ENCODE measurements around the gene LTC4S. TPM values are rescaled to one million over a fixed set of nuclear protein-coding genes. Genes with fewer than 3 reads are reported as not detected.

Gene LTC4S
- total RNA-seq, 2 experiments from 2014 or later = 0.44 to 4.5 TPM

DNA sequence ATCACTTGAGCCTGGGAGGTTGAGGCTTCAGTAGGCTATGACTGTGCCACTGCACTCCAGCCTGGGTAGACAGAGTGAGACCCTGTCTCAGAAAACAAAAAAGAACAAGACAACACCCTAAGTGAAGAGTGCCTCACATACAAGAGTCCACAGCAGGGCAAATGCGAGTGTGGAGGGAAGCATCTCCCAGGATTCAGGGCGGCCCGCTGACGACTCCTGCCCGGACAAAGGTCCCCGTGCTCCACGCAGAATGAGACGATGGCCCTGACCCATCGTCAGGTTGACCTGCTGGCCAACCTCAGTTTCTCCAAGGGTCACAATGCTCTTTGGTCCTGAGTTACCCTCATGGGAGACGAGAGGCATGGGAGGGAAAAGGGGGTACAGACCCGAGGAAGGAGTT lies 46.5 kb downstream of the LTC4S start:
- ChIA-PET CTCF (ENCODE audit: unreplicated experiment) (no interaction called here), POLR2A (no interaction called here)
- no peaks in the 10 kb centered on the region for H4K20me1 ChIP-seq (ENCODE audit: insufficient read depth, low read length)
- DNase-seq (ENCODE audit: low spot score) = no peak
- peaks cover 90% of the 10 kb centered on the region for H3K36me3 ChIP-seq (ENCODE audit: insufficient read depth, low read length)
- H3K4me2 ChIP-seq (ENCODE audit: low read length) = no peak overlapping the region
- TF ChIP-seq EZH2phosphoT487 (IDR thresholded peaks at IDR 0.05; ENCODE audit: borderline replicate concordance, low read depth, low read length) = no peak
- BruUV-seq (replicated peaks) = no TSS peak
- no peak overlapping the region for H3K27ac ChIP-seq (ENCODE audit: low read depth, low read length, poor library complexity, severe bottlenecking)
- no peaks in the 10 kb centered on the region for H3K4me1 ChIP-seq (ENCODE audit: insufficient read depth, low read length, poor library complexity, severe bottlenecking)
- H3K79me2 ChIP-seq (ENCODE audit: insufficient read depth, low read depth, low read length) = no peaks in the 10 kb centered on the region
- no peak overlapping the region for H3K4me3 ChIP-seq (ENCODE audit: low read depth, low read length, poor library complexity, severe bottlenecking)
- H3K9me2 ChIP-seq (ENCODE audit: insufficient read depth, low read length) = no peaks in the 10 kb centered on the region
- no peak overlapping the region for H2AFZ ChIP-seq (ENCODE audit: low read length)
- intact Hi-C loops (cut with micrococcal nuclease; ENCODE audit: unreplicated experiment) = no loop called here
- peaks cover 8% of the 10 kb centered on the region; the same call in 1 of the 2 replicates for H3K9me3 ChIP-seq (ENCODE audit: low read length)

DNA sequence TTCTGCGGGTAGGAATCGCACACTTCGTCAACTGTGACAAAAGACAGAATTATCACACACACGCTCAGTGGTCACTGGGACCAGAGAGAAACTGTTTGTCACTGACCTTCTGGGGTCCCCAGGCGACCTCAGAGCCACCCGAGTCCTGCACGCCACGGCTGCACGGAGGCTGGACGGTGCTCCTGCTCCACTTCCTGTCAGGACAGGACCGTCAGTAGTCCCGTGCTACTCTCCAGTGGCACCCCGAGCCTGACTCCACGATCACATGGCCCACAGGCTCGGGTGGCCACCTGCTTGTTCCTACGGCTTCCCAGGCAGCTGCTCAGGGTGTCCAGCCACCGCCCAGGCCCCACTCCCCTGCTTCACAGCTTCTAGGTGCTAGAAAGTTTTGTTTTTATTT lies 47.0 kb downstream of the LTC4S start:
- Histone ChIP-seq H3K4me3 (ENCODE audit: low read depth, low read length, poor library complexity, severe bottlenecking) (no peak overlapping the region), H3K4me1 (ENCODE audit: insufficient read depth, low read length, poor library complexity, severe bottlenecking) (no peaks in the 10 kb centered on the region), H4K20me1 (ENCODE audit: insufficient read depth, low read length) (no peaks in the 10 kb centered on the region), H3K9me3 (ENCODE audit: low read length) (peaks cover 8% of the 10 kb centered on the region; the same call in 1 of the 2 replicates), H3K27ac (ENCODE audit: low read depth, low read length, poor library complexity, severe bottlenecking) (no peak overlapping the region), H2AFZ (ENCODE audit: low read length) (no peak overlapping the region), H3K4me2 (ENCODE audit: low read length) (no peak overlapping the region), H3K36me3 (ENCODE audit: insufficient read depth, low read length) (peaks cover 90% of the 10 kb centered on the region), H3K9me2 (ENCODE audit: insufficient read depth, low read length) (no peaks in the 10 kb centered on the region), H3K79me2 (ENCODE audit: insufficient read depth, low read depth, low read length) (no peaks in the 10 kb centered on the region)
- DNase-seq (ENCODE audit: low spot score) = no peak
- TF ChIP-seq, protein P1, sequence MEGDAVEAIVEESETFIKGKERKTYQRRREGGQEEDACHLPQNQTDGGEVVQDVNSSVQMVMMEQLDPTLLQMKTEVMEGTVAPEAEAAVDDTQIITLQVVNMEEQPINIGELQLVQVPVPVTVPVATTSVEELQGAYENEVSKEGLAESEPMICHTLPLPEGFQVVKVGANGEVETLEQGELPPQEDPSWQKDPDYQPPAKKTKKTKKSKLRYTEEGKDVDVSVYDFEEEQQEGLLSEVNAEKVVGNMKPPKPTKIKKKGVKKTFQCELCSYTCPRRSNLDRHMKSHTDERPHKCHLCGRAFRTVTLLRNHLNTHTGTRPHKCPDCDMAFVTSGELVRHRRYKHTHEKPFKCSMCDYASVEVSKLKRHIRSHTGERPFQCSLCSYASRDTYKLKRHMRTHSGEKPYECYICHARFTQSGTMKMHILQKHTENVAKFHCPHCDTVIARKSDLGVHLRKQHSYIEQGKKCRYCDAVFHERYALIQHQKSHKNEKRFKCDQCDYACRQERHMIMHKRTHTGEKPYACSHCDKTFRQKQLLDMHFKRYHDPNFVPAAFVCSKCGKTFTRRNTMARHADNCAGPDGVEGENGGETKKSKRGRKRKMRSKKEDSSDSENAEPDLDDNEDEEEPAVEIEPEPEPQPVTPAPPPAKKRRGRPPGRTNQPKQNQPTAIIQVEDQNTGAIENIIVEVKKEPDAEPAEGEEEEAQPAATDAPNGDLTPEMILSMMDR (conservative IDR thresholded peaks at IDR 0.05; ENCODE audit: low read length) = no peak
- intact Hi-C loops (cut with micrococcal nuclease; ENCODE audit: unreplicated experiment) = no loop called here
- CTCF ChIA-PET (ENCODE audit: unreplicated experiment) = no interaction called here
- POLR2A ChIA-PET = no interaction called here
- BruUV-seq (replicated peaks) = no TSS peak

DNA sequence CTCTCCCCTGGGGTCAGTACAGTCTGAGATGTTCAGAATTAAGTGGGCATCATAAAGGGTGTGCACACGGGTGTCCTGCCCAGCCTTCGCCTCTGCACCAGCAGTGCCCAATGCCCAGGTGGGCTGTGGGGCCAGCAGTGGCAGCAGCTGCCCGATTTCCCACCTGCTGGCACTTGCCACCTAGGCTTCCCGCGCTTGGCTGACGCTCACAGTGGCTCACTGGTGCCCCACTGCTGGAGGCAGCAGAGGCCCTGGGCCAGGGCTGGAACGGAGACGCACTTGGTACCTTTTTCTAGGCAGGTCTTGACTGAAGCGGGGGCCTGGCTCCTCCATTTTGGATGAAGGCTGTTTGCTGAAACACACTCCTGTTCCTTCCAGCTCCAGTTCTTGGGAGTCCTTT lies 47.8 kb downstream of the LTC4S start:
- Histone ChIP-seq H2AFZ (ENCODE audit: low read length) (no peak overlapping the region), H3K4me2 (ENCODE audit: low read length) (no peak overlapping the region), H3K4me1 (ENCODE audit: insufficient read depth, low read length, poor library complexity, severe bottlenecking) (no peaks in the 10 kb centered on the region), H3K4me3 (ENCODE audit: low read depth, low read length, poor library complexity, severe bottlenecking) (no peak overlapping the region), H3K27ac (ENCODE audit: low read depth, low read length, poor library complexity, severe bottlenecking) (no peak overlapping the region), H3K9me2 (ENCODE audit: insufficient read depth, low read length) (no peaks in the 10 kb centered on the region), H3K36me3 (ENCODE audit: insufficient read depth, low read length) (peaks cover 90% of the 10 kb centered on the region), H4K20me1 (ENCODE audit: insufficient read depth, low read length) (no peaks in the 10 kb centered on the region), H3K9me3 (ENCODE audit: low read length) (peaks cover 8% of the 10 kb centered on the region; the same call in 1 of the 2 replicates), H3K79me2 (ENCODE audit: insufficient read depth, low read depth, low read length) (no peaks in the 10 kb centered on the region)
- POLR2A ChIA-PET = no interaction called here
- CTCF ChIA-PET (ENCODE audit: unreplicated experiment) = no interaction called here
- no peak for DNase-seq (ENCODE audit: low spot score)
- no TSS peak for BruUV-seq (replicated peaks)
- intact Hi-C loops (cut with micrococcal nuclease; ENCODE audit: unreplicated experiment) = no loop called here
- no peak for TF ChIP-seq EZH2phosphoT487 (IDR thresholded peaks at IDR 0.05; ENCODE audit: borderline replicate concordance, low read depth, low read length)
- TF ChIP-seq, protein P1 (conservative IDR thresholded peaks at IDR 0.05; ENCODE audit: low read length) = no peak

Small RNAs within 50 kb of the gene (microRNA-seq; reads per million reads assigned to microRNA genes)
- gene MIR1229 (ENCODE audit: borderline replicate concordance) = 3.8 reads per million

Small RNAs within 50 kb of the gene (small RNA-seq; reads per million reads assigned to genes)
- gene MIR1229 = not detected

Other genes with a start within 250 kb of the LTC4S start
- 35.8 and 46.2 TPM in 2 replicates for gene RUFY1, start 243.4 kb upstream of the LTC4S start, total RNA-seq (2014; rRNA removed; shearing (Covaris generic))
- gene RUFY1, start 243.4 kb upstream of the LTC4S start, total RNA-seq (2022) = 43.5 and 47.7 TPM in 2 replicates
- gene HNRNPH1, start 170.3 kb upstream of the LTC4S start, total RNA-seq (2014; rRNA removed; shearing (Covaris generic)) = 814 and 1,035 TPM in 2 replicates
- 959 and 1,011 TPM in 2 replicates for gene HNRNPH1, start 170.3 kb upstream of the LTC4S start, total RNA-seq (2022)
- gene CBY3, start 113.0 kb upstream of the LTC4S start, total RNA-seq (2014; rRNA removed; shearing (Covaris generic)) = 0.21 TPM in 1 of 2 replicates, not detected in the other
- gene CBY3, start 113.0 kb upstream of the LTC4S start, total RNA-seq (2022) = not detected in 2 replicates
- 164 and 256 TPM in 2 replicates for gene CANX, start 95.0 kb upstream of the LTC4S start, total RNA-seq (2014; rRNA removed; shearing (Covaris generic))
- 412 and 451 TPM in 2 replicates for gene CANX, start 95.0 kb upstream of the LTC4S start, total RNA-seq (2022)
- 12.1 and 17.0 TPM in 2 replicates for gene MAML1, start 61.2 kb upstream of the LTC4S start, total RNA-seq (2014; rRNA removed; shearing (Covaris generic))
- 27.4 and 31.4 TPM in 2 replicates for gene MAML1, start 61.2 kb upstream of the LTC4S start, total RNA-seq (2022)
- 58.8 and 61.1 TPM in 2 replicates for gene MGAT4B, start 12.9 kb downstream of the LTC4S start, total RNA-seq (2014; rRNA removed; shearing (Covaris generic))
- gene MGAT4B, start 12.9 kb downstream of the LTC4S start, total RNA-seq (2022) = 90.2 and 96.5 TPM in 2 replicates
- gene SQSTM1, start 26.9 kb downstream of the LTC4S start, total RNA-seq (2014; rRNA removed; shearing (Covaris generic)) = 44.4 and 58.5 TPM in 2 replicates
- gene SQSTM1, start 26.9 kb downstream of the LTC4S start, total RNA-seq (2022) = 68.3 and 81.1 TPM in 2 replicates
- 76.2 and 78.7 TPM in 2 replicates for gene MRNIP, start 64.8 kb downstream of the LTC4S start, total RNA-seq (2014; rRNA removed; shearing (Covaris generic))
- 70.5 and 76.5 TPM in 2 replicates for gene MRNIP, start 64.8 kb downstream of the LTC4S start, total RNA-seq (2022)
- 49.4 and 52.2 TPM in 2 replicates for gene TBC1D9B, start 113.9 kb downstream of the LTC4S start, total RNA-seq (2014; rRNA removed; shearing (Covaris generic))
- gene TBC1D9B, start 113.9 kb downstream of the LTC4S start, total RNA-seq (2022) = 93.6 and 106 TPM in 2 replicates